ENCODE results near the gene TMC3.

TMC3 gene

DNA sequence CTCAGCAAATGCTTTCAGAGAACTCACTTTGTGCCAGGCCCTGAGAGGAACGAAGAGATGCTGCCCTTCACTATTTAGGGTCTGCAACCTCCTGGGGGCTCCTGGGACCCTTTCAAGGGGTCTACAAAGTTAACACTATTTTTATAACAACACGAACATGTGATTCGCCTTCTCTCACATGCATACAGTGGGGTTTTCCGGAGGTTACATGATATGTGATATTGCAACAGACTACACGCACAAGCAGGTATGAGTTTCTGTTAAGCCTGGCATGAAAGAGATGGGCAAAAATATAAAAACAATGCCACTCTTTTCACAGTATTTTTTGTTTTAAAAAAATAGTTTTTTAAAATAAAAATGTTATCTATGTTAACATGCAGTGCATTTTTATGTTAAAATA is 60.3 kb downstream of the TMC3 start:
- H3K27ac ChIP-seq: no peak overlapping the region
- no peak for TF ChIP-seq CTCF (conservative IDR thresholded peaks at IDR 0.05)

DNA sequence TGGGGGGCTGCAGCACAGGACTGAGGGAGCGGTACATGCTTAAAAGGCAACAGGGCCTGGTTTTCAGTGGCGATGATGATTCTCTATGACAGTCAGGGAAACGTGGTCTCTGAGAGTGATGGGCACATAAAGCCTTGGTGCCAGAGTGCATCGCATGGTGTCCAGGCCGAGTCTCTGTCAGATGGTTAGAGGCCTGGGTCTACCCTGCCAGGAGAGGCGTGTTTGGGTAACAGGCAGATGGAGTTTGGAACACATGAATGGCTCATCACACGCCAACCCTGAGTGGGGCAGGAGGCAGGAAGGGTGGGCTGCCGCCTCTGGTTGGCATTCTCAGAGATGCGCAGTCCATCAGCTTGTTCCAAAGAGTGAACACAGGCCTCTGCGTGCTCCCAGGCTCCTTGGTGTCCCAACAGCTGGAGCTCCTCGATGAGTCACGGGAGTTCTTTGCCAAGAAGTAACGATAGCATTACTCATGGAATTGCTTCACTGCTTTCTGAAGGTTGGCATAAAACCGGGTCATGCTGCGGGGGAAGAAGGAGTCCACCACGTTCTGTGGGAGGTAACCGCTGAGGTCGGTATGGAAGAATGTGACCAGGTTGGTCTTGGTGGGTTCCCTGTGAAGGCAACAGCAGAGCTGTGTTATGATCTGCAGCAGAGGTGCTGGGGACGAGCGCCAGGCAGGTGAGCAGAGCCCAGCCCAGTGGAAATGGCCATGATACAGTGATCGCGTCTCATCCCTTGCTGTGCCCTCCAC is 61.0 kb downstream of the TMC3 start:
- no peak for TF ChIP-seq CTCF (conservative IDR thresholded peaks at IDR 0.05)
- no peak overlapping the region for H3K27ac ChIP-seq

GRCh38 chr15:81311752-81312464 is 62.1 kb downstream of the TMC3 start:
- TF ChIP-seq CTCF (conservative IDR thresholded peaks at IDR 0.05): no peak
- no peak overlapping the region for H3K27ac ChIP-seq

GRCh38 chr15:81310480-81310879 is 63.5 kb downstream of the TMC3 start:
- TF ChIP-seq CTCF (conservative IDR thresholded peaks at IDR 0.05): no peak

DNA sequence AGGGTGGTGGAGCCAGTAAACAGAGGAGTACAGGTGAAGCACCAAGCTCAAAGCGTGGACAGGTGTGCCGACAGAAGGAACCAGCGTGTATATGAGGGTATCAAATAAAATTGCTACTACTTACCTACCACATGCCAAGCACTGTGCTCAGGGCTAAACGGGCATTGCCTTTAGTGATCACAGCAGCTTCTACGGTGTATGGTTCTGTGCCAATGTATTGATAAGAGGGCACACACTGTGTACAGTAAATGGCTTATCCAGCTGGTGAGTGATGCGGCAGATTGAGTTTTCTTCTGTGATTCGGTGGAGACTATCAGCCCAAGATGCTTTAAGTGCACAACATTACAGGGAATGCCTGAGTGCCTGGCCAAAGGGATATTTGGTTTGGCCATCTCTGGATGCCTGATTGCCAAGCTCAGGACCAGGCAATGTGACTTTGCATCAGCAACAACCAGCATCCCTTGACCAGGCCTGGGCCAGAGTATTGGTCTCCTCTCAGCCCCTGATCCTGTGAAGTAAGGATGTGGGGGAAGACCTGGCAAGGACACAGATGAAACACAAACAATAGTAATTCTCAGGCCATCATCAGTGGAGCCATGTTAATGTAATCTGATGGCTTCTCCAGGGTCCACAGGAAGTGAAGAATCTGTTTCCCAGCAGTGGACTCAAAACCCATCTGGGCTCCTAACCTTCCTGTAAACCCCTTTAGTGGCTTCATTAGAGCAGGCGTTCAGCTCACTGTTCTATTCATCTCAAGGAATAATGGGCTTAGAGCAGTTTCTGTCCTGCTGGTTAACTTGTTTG is 64.2 kb downstream of the TMC3 start:
- H3K27ac ChIP-seq: no peak overlapping the region
- TF ChIP-seq CTCF (conservative IDR thresholded peaks at IDR 0.05): no peak

More at GRCh38 chr15:81310480-81310879, 63.5 kb downstream of the TMC3 start:
- H3K27ac ChIP-seq: no peak overlapping the region

DNA sequence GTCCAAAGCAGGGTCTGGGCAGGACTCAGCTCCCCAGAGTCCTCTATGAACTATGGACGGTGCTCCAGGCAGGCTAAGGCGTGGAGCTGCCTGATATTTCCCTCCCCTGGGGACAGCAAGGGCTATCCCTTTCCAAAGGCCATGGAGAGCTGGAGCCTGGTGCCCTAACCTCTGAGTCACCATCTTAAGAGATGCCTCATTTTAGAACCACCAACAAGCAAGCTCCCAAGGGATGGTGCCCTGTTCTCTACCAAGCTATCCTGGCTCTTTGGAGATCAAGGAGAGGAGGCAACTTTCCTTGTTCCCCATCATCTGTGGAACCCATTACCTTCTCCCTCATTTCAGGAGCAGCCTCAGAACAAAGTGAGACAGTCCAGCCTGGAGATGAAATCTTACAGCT is 65.8 kb downstream of the TMC3 start:
- no peak overlapping the region for H3K27ac ChIP-seq
- no peak for TF ChIP-seq CTCF (conservative IDR thresholded peaks at IDR 0.05)

DNA sequence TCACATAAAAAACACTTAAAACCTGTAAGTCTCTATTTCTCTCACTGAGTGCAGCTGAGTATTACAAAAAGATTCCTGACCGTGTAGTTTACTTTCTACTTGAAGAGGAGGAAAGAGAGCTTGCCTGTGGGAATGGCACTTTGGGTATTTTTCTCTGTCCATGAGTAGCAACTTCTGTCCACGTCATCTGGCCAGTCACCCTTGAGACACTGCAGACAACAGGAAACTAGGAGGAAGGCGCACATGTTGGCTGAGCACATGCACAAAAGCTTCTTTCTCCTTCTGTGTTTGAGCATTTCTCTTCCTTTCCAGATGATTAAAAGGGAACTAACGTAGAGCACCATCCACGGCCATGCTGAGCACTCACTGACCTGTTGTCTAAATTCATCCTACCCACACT is 69.8 kb downstream of the TMC3 start:
- H3K27ac ChIP-seq: peak overlapping the region; percentile 82
- TF ChIP-seq CTCF (conservative IDR thresholded peaks at IDR 0.05): no peak

Data from VCaP (cell line).